Measurements from ENCODE around the gene SLC38A10.

SLC38A10 gene

DNA sequence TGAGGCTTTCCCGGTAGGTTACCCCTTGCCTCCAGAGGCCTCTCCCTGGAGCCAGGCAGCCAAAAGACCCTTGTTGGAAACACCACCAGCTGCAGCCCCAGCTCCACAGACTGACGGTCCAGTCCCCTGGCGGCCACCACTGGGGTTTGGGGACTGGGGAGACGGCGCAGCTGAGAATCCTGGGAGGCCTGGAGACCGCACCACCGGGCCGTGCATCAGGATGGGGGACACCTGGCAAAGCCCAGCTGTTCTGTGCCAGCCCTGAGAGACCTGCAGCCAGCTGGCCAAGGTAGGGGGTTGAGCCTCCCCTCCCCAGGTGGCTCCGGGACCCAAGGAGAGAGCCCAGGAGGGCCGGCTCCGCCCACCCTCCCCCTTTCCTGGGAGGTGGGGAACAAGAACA is 8.3 kb upstream of the SLC38A10 start:
- Histone ChIP-seq H3K4me3 (ENCODE audit: low read length) (no peak overlapping the region), H3K4me1 (ENCODE audit: control insufficient read depth, insufficient read depth, low read length) (no peaks in the 10 kb centered on the region), H3K36me3 (ENCODE audit: control insufficient read depth, insufficient read depth, low read length) (no peaks in the 10 kb centered on the region), H3K27me3 (ENCODE audit: control insufficient read depth, insufficient read depth, low read length) (no peaks in the 10 kb centered on the region), H3K27ac (ENCODE audit: low read length) (no peak overlapping the region), H3K9me3 (ENCODE audit: control insufficient read depth, insufficient read depth, low read length) (no peaks in the 10 kb centered on the region)
- DNase-seq (ENCODE audit: low read depth, low spot score) = no peak
- WGBS (ENCODE audit: insufficient coverage, insufficient read length) = no CpG with 5 or more reads among the region's 11 CpGs

GRCh38 chr17:81302861-81303333 is 7.8 kb upstream of the SLC38A10 start:
- no peaks in the 10 kb centered on the region for H3K27me3 ChIP-seq (ENCODE audit: control insufficient read depth, insufficient read depth, low read length)
- no CpG with 5 or more reads among the region's 15 CpGs for WGBS (ENCODE audit: insufficient coverage, insufficient read length)
- no peaks in the 10 kb centered on the region for H3K9me3 ChIP-seq (ENCODE audit: control insufficient read depth, insufficient read depth, low read length)
- no peak for DNase-seq (ENCODE audit: low read depth, low spot score)
- H3K4me1 ChIP-seq (ENCODE audit: control insufficient read depth, insufficient read depth, low read length) = no peaks in the 10 kb centered on the region
- H3K27ac ChIP-seq (ENCODE audit: low read length) = no peak overlapping the region
- H3K4me3 ChIP-seq (ENCODE audit: low read length) = no peak overlapping the region
- H3K36me3 ChIP-seq (ENCODE audit: control insufficient read depth, insufficient read depth, low read length) = no peaks in the 10 kb centered on the region

DNA sequence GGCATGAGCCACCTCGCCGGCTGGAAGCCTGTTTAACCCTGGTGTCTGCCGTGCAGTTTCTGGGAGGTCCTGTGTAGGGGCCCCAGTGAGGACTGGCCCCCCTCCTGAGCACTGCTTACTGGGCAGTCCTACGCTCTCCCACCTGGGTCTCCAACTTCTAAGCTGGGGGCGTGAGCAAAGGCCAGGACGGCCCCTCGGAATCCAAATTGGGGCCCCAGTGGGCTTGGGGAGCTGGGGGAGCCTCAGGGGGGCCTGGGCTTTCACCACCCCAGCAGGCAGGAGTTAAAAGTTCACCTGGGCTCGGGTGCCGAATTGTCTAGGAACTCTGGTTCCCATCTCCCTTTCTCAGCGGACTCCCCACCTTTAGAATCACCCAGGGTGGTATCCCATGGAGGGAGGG is 7.2 kb upstream of the SLC38A10 start:
- no CpG with 5 or more reads among the region's 10 CpGs for WGBS (ENCODE audit: insufficient coverage, insufficient read length)
- Histone ChIP-seq H3K4me1 (ENCODE audit: control insufficient read depth, insufficient read depth, low read length) (no peaks in the 10 kb centered on the region), H3K27ac (ENCODE audit: low read length) (no peak overlapping the region), H3K36me3 (ENCODE audit: control insufficient read depth, insufficient read depth, low read length) (no peaks in the 10 kb centered on the region), H3K27me3 (ENCODE audit: control insufficient read depth, insufficient read depth, low read length) (no peaks in the 10 kb centered on the region), H3K9me3 (ENCODE audit: control insufficient read depth, insufficient read depth, low read length) (no peaks in the 10 kb centered on the region), H3K4me3 (ENCODE audit: low read length) (no peak overlapping the region)
- no peak for DNase-seq (ENCODE audit: low read depth, low spot score)

GRCh38 chr17:81301195-81302144 is 6.4 kb upstream of the SLC38A10 start:
- Histone ChIP-seq H3K4me3 (ENCODE audit: low read length) (no peak overlapping the region), H3K27me3 (ENCODE audit: control insufficient read depth, insufficient read depth, low read length) (no peaks in the 10 kb centered on the region), H3K36me3 (ENCODE audit: control insufficient read depth, insufficient read depth, low read length) (no peaks in the 10 kb centered on the region), H3K4me1 (ENCODE audit: control insufficient read depth, insufficient read depth, low read length) (no peaks in the 10 kb centered on the region), H3K9me3 (ENCODE audit: control insufficient read depth, insufficient read depth, low read length) (no peaks in the 10 kb centered on the region), H3K27ac (ENCODE audit: low read length) (no peak overlapping the region)
- DNase-seq (ENCODE audit: low read depth, low spot score) = no peak
- no CpG with 5 or more reads among the region's 37 CpGs for WGBS (ENCODE audit: insufficient coverage, insufficient read length)

DNA sequence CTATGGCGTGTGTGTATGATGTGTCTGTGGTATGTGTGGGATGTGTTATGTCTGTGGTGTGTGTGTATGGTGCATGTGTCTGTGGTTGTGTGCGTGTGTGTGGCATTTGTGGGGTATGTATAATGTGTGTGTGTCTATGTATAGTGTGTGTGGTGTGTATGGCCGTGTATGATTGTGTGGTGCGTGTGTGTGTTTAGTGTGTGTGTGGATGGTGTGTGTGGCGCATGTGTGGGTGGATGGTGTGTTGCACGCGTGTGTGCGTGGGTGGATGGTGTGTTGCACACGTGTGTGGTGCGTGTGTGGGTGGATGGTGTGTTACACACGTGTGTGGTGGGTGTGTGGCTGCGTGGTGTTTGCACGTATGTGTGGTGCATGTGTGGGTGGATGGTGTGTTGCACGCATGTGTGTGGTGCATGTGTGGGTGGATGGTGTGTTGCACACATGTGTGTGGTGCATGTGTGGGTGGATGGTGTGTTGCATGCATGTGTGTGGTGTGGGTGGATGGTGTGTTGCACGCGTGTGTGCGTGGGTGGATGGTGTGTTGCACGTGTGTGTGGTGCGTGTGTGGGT is 5.6 kb upstream of the SLC38A10 start:
- WGBS (ENCODE audit: insufficient coverage, insufficient read length) = 100% methylated on average over 11 of the region's 19 CpGs
- Histone ChIP-seq H3K27ac (ENCODE audit: low read length) (no peak overlapping the region), H3K9me3 (ENCODE audit: control insufficient read depth, insufficient read depth, low read length) (no peaks in the 10 kb centered on the region), H3K36me3 (ENCODE audit: control insufficient read depth, insufficient read depth, low read length) (no peaks in the 10 kb centered on the region), H3K4me3 (ENCODE audit: low read length) (no peak overlapping the region), H3K4me1 (ENCODE audit: control insufficient read depth, insufficient read depth, low read length) (no peaks in the 10 kb centered on the region), H3K27me3 (ENCODE audit: control insufficient read depth, insufficient read depth, low read length) (no peaks in the 10 kb centered on the region)
- DNase-seq (ENCODE audit: low read depth, low spot score) = no peak

DNA sequence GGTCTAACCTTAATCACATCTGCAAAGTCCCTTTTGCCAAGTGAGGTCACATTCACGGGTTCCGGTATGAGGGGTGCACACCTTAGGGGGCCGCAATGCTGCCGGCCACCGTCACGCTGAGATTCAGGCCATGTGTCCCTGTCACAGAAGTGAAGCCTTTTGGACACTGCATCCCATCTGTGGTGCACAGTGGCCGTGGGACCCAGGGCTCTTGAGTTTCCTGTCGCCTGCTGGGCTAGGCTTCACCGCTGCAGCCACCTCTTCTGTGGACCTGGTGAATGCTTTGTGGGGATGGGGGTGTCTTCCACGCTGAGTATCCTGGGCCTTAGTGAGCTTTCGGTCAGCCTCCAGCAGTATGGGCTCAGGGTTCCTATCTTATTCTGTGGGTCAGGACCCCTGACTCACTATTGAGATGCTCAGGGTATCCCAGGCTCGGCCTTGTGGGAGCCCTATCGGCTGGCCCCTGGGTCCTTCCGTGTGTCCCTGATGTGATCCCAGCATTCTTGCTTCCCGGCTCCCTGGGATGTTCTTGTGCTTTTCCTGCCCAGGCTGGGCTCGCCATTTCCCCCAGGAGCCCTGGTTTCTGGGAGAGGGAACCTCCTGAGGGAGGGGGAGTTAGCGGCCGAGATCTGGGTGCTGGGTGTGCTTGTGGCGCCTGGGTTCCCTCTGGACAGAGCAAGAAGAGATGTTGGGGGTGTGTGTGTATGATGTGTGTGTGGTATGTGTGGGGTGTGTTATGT is 4.9 kb upstream of the SLC38A10 start:
- no CpG with 5 or more reads among the region's 19 CpGs for WGBS (ENCODE audit: insufficient coverage, insufficient read length)
- Histone ChIP-seq H3K36me3 (ENCODE audit: control insufficient read depth, insufficient read depth, low read length) (no peaks in the 10 kb centered on the region), H3K4me3 (ENCODE audit: low read length) (no peak overlapping the region), H3K27ac (ENCODE audit: low read length) (no peak overlapping the region), H3K27me3 (ENCODE audit: control insufficient read depth, insufficient read depth, low read length) (no peaks in the 10 kb centered on the region), H3K4me1 (ENCODE audit: control insufficient read depth, insufficient read depth, low read length) (no peaks in the 10 kb centered on the region), H3K9me3 (ENCODE audit: control insufficient read depth, insufficient read depth, low read length) (no peaks in the 10 kb centered on the region)
- no peak for DNase-seq (ENCODE audit: low read depth, low spot score)

- no peaks in the 10 kb centered on the region for H3K4me1 ChIP-seq (ENCODE audit: control insufficient read depth, insufficient read depth, low read length)
- no peak overlapping the region for H3K27ac ChIP-seq (ENCODE audit: low read length)
- H3K9me3 ChIP-seq (ENCODE audit: control insufficient read depth, insufficient read depth, low read length) = no peaks in the 10 kb centered on the region
- no peaks in the 10 kb centered on the region for H3K27me3 ChIP-seq (ENCODE audit: control insufficient read depth, insufficient read depth, low read length)
- no peaks in the 10 kb centered on the region for H3K36me3 ChIP-seq (ENCODE audit: control insufficient read depth, insufficient read depth, low read length)
- H3K4me3 ChIP-seq (ENCODE audit: low read length) = no peak overlapping the region
- DNase-seq (ENCODE audit: low read depth, low spot score) = no peak
- no CpG with 5 or more reads among the region's 15 CpGs for WGBS (ENCODE audit: insufficient coverage, insufficient read length)
These were observed 4.1 kb upstream of the SLC38A10 start for GRCh38 chr17:81298991-81299738.

DNA sequence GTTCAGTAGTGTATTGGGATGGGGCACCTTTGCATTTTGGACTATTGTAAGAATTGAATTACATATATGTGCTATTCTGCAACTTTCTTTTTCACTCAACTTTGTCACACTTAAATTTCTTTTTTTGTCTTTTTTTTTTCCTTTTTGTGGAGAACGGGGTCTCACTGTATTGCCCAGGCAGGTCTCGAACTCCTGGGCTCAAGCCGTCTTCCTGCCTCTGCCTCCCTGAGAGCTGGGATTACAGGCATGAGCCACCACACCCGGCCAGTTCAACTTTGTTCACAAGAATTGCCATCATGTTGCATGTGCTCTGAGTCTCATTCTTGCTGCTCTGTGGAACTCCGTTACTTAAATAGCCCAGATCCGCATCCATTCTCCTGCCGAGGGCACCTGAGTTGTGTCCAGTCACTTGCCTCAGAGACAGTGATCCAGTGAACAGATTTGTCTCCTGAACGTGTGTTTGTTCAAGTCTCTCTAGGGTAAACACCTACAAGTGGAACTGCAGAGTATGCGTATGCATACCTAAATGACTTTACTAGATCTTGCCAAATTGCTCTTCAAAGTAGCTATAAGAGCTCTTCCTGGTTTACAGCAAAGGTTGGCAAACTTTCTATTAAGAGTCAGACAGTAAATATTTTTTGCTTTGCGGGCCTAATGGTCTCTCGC is 3.4 kb upstream of the SLC38A10 start:
- WGBS (ENCODE audit: insufficient coverage, insufficient read length) = no CpG with 5 or more reads among the region's 11 CpGs
- Histone ChIP-seq H3K4me1 (ENCODE audit: control insufficient read depth, insufficient read depth, low read length) (no peaks in the 10 kb centered on the region), H3K9me3 (ENCODE audit: control insufficient read depth, insufficient read depth, low read length) (no peaks in the 10 kb centered on the region), H3K27ac (ENCODE audit: low read length) (no peak overlapping the region), H3K36me3 (ENCODE audit: control insufficient read depth, insufficient read depth, low read length) (no peaks in the 10 kb centered on the region), H3K27me3 (ENCODE audit: control insufficient read depth, insufficient read depth, low read length) (no peaks in the 10 kb centered on the region), H3K4me3 (ENCODE audit: low read length) (no peak overlapping the region)
- no peak for DNase-seq (ENCODE audit: low read depth, low spot score)

- H3K4me3 ChIP-seq (ENCODE audit: low read length) = peak overlapping the region; percentile 80
- no peaks in the 10 kb centered on the region for H3K27me3 ChIP-seq (ENCODE audit: control insufficient read depth, insufficient read depth, low read length)
- no peak for DNase-seq (ENCODE audit: low read depth, low spot score)
- no peaks in the 10 kb centered on the region for H3K9me3 ChIP-seq (ENCODE audit: control insufficient read depth, insufficient read depth, low read length)
- no peak overlapping the region for H3K27ac ChIP-seq (ENCODE audit: low read length)
- H3K36me3 ChIP-seq (ENCODE audit: control insufficient read depth, insufficient read depth, low read length) = no peaks in the 10 kb centered on the region
- no CpG with 5 or more reads among the region's 22 CpGs for WGBS (ENCODE audit: insufficient coverage, insufficient read length)
- H3K4me1 ChIP-seq (ENCODE audit: control insufficient read depth, insufficient read depth, low read length) = no peaks in the 10 kb centered on the region
These were observed 722 bp upstream of the SLC38A10 start for GRCh38 chr17:81295676-81296381.
